GM12878 (cell line): ENCODE measurements around the gene MTIF3. TPM values are rescaled to one million over a fixed set of nuclear protein-coding genes. Genes with fewer than 3 reads are reported as not detected.

Experiments
- ATAC-seq: fragments of 200-7000 bp; cut with Tn5 transposase; 3 replicates; pipeline ENCODE4 v1.9.1; 2020; ENCODE audit warnings: mild to moderate bottlenecking, moderate library complexity
- BruUV-seq: library from RNA; stranded (reverse); fragments of 400-500 nt; replicated peaks from 2 replicates; lab custom pipeline; 2021; lab: Mats Ljungman, UMichigan
- CTCF ChIA-PET: fragments of 300-600 bp; sonication (Branson Sonifier 250); formaldehyde crosslinking; extraction: SDS; loops from one replicate; lab custom pipeline; 2021; ENCODE audit warnings: inconsistent platforms; lab: Yijun Ruan, JAX
- POLR2A ChIA-PET: fragments of 350-600 bp; formaldehyde crosslinking; extraction: SDS; loops from one replicate; lab custom pipeline; 2021; ENCODE audit warnings: inconsistent platforms; lab: Charles Lee
- RAD21 ChIA-PET: fragments of 300-600 bp; sonication (Branson Sonifier 250); formaldehyde crosslinking; loops from one replicate; lab custom pipeline; 2023; ENCODE audit warnings: antibody characterized with exemption; ENCODE audit not compliant: unreplicated experiment; lab: Charles Lee
- SMC1A ChIA-PET: fragments of 300-600 bp; sonication (Branson Sonifier 250); formaldehyde crosslinking; loops from one replicate; lab custom pipeline; 2023; ENCODE audit not compliant: unreplicated experiment, uncharacterized antibody; lab: Charles Lee
- DNase-seq: peaks from one replicate; pipeline ENCODE4 v3.0.0-alpha.2; 2011; ENCODE audit warnings: low read depth, low spot score
- FAIRE-seq: peaks from 3 replicates; lab custom pipeline; 2011; peaks lifted over from hg19 to GRCh38; lab: Jason Lieb, UNC
- H2AFZ ChIP-seq: 2 replicates; pipeline ENCODE4 v1.6.0; 2011; ENCODE audit warnings: low read depth, low read length, control low read depth; ENCODE audit not compliant: control insufficient read depth
- H3K27ac ChIP-seq: 2 replicates; pipeline ENCODE4 v1.5.1; 2011; ENCODE audit warnings: control low read depth; ENCODE audit not compliant: control insufficient read depth, insufficient read depth
- H3K27me3 ChIP-seq, 2 experiments: replicated peaks in 1 of 2; 2 replicates each; pipeline versions ENCODE4 v1.6.0 to v1.6.1; 2011; ENCODE audit warnings: low read length in 1 of 2; ENCODE audit not compliant: control insufficient read depth in 2 of 2, insufficient read depth in 2 of 2
- H3K36me3 ChIP-seq, 2 experiments: 2 replicates each; pipeline ENCODE4 v1.5.1; 2011; ENCODE audit warnings: low read length in 1 of 2; ENCODE audit not compliant: control insufficient read depth in 2 of 2, insufficient read depth in 2 of 2
- H3K4me1 ChIP-seq: 2 replicates; pipeline ENCODE4 v1.6.1; 2011; ENCODE audit warnings: mild to moderate bottlenecking, low read length, moderate library complexity, mixed read lengths; ENCODE audit not compliant: control insufficient read depth, insufficient read depth
- H3K4me2 ChIP-seq: 2 replicates; pipeline ENCODE4 v1.6.0; 2011; ENCODE audit warnings: control low read depth; ENCODE audit not compliant: control insufficient read depth, insufficient read depth
- H3K4me3 ChIP-seq: fragments of 200-600 bp; sonication (generic); 2 replicates; pipeline ENCODE4 v1.5.1; 2016
- H3K79me2 ChIP-seq: 2 replicates; pipeline ENCODE4 v1.6.0; 2011; ENCODE audit warnings: low read length; ENCODE audit not compliant: control insufficient read depth, insufficient read depth
- H3K9ac ChIP-seq: 2 replicates; pipeline ENCODE4 v1.8.0; 2011; ENCODE audit warnings: low read length, control low read depth, mixed read lengths; ENCODE audit not compliant: control insufficient read depth, insufficient read depth
- H3K9me3 ChIP-seq: replicated peaks from 3 replicates; pipeline ENCODE4 v1.5.1; 2011; ENCODE audit warnings: mild to moderate bottlenecking, low read length; ENCODE audit not compliant: control insufficient read depth, insufficient read depth
- H4K20me1 ChIP-seq: 2 replicates; pipeline ENCODE4 v1.6.0; 2011; ENCODE audit not compliant: control insufficient read depth, insufficient read depth
- CBFB ChIP-seq: IDR thresholded peaks from 2 replicates; pipeline ENCODE4 v1.6.1; 2016; ENCODE audit warnings: antibody characterized with exemption, low read depth
- CBX3 ChIP-seq: fragments of 200-600 bp; sonication (generic); IDR thresholded peaks from 2 replicates; pipeline ENCODE4 v1.6.1; 2016; ENCODE audit warnings: low read depth, borderline replicate concordance
- CTCF ChIP-seq, 3 experiments: IDR thresholded peaks in 2 of 3; conservative IDR thresholded peaks in 1 of 3; 2 replicates each; pipeline ENCODE4 v1.5.1; 2011; ENCODE audit warnings: low read depth in 3 of 3, low read length in 3 of 3, mild to moderate bottlenecking in 3 of 3, control low read depth in 2 of 3, moderate library complexity in 2 of 3, inconsistent platforms in 1 of 3, mixed read lengths in 1 of 3; ENCODE audit not compliant: control insufficient read depth in 2 of 3, insufficient read depth in 1 of 3; ENCODE audit errors: extremely low read depth in 1 of 3
- EP300 ChIP-seq, 2 experiments: fragments of 150-350 bp in 1 of 2; IDR thresholded peaks; 2 replicates each; pipeline ENCODE4 v1.6.1; 2011 to 2012; ENCODE audit warnings: low read depth in 2 of 2, low read length in 2 of 2, borderline replicate concordance in 1 of 2, improper control_type of control experiment in 1 of 2, inconsistent platforms in 1 of 2; ENCODE audit not compliant: control insufficient read depth in 1 of 2
- EZH2 ChIP-seq: IDR thresholded peaks from 2 replicates; pipeline ENCODE4 v1.6.1; 2012; ENCODE audit warnings: low read depth, mild to moderate bottlenecking, control low read depth, inconsistent platforms, low read length, borderline replicate concordance; ENCODE audit not compliant: control insufficient read depth
- IKZF1 ChIP-seq: fragments of 450-650 bp; conservative IDR thresholded peaks from 2 replicates; pipeline ENCODE4 v1.6.1; 2017; ENCODE audit warnings: antibody characterized with exemption, mild to moderate bottlenecking
- MEF2A ChIP-seq: IDR thresholded peaks from 2 replicates; pipeline ENCODE4 v1.6.1; 2011; ENCODE audit warnings: low read depth, mild to moderate bottlenecking, low read length, moderate library complexity; ENCODE audit not compliant: insufficient read depth
- NR2C2 ChIP-seq: IDR thresholded peaks from 2 replicates; pipeline ENCODE4 v1.6.1; 2011; ENCODE audit warnings: borderline replicate concordance, low read depth; ENCODE audit not compliant: control insufficient read depth, insufficient read length
- POLR2AphosphoS5 ChIP-seq: IDR thresholded peaks from 2 replicates; pipeline ENCODE4 v1.6.1; 2011; ENCODE audit warnings: mild to moderate bottlenecking, low read length, inconsistent platforms
- RB1 ChIP-seq: fragments of 450-650 bp; formaldehyde crosslinking; IDR thresholded peaks from 2 replicates; pipeline ENCODE4 v1.6.1; 2017; ENCODE audit warnings: mild to moderate bottlenecking, borderline replicate concordance
- TAF1 ChIP-seq: IDR thresholded peaks from 2 replicates; pipeline ENCODE4 v1.6.1; 2011; ENCODE audit warnings: mild to moderate bottlenecking, low read depth, low read length, borderline replicate concordance
- TARDBP ChIP-seq: IDR thresholded peaks from 2 replicates; pipeline ENCODE4 v1.6.1; 2016; ENCODE audit warnings: borderline replicate concordance
- TCF12 ChIP-seq: IDR thresholded peaks from 2 replicates; pipeline ENCODE4 v1.6.1; 2011; ENCODE audit warnings: low read depth, mild to moderate bottlenecking, low read length
- USF1 ChIP-seq: IDR thresholded peaks from 2 replicates; pipeline ENCODE4 v1.6.1; 2011; ENCODE audit warnings: borderline replicate concordance, low read depth, mild to moderate bottlenecking, moderate library complexity, mixed read lengths, low read length; ENCODE audit not compliant: insufficient read depth; ENCODE audit errors: extremely low read length
- ZNF384 ChIP-seq: IDR thresholded peaks from 2 replicates; pipeline ENCODE4 v1.6.1; 2012; ENCODE audit warnings: low read depth, mild to moderate bottlenecking, low read length, improper control_type of control experiment, borderline replicate concordance
- WGBS: methylation state at CpG from one replicate; pipeline ENCODE4 v1.1.6; 2016; ENCODE audit warnings: low lambda C conversion rate; ENCODE audit not compliant: insufficient replicate concordance, insufficient coverage; ENCODE audit errors: missing lambda C conversion rate; 5-methylcytosine and 5-hydroxymethylcytosine counted together
- in situ Hi-C: fragments of 300-500 bp; cut with MboI; formaldehyde crosslinking; loops from 9 replicates; pipeline ENCODE4 v1.14.3; 2018; ENCODE audit warnings: mixed read lengths
- intact Hi-C: fragments of 100-400 bp; cut with micrococcal nuclease; formaldehyde crosslinking; loops from one replicate; pipeline ENCODE4 v1.14.2; 2022; ENCODE audit not compliant: unreplicated experiment
- polyA plus RNA-seq, 11 experiments: library from polyadenylated mRNA; depleted of rRNA in 4 of 11; unstranded in 6 of 11; stranded (reverse) in 5 of 11; fragments of >200 nt; fragmentation: Nextera tagmentation in 4 of 11; fragmentation: Illumina TruSeq in 1 of 11; extraction: Ambion mirVana in 4 of 11; extraction: Trizol in 1 of 11; gene quantifications; 1 replicate in 1 of 11; 2 replicates in 10 of 11; pipeline versions ENCODE4 v1.2.1 to v1.2.3, GENCODE V29; 2011 to 2016; ENCODE audit warnings: inconsistent platforms in 2 of 11, missing spikeins in 2 of 11, low read depth in 1 of 11
- total RNA-seq, 4 experiments: library from RNA; depleted of rRNA in 3 of 4; stranded (reverse); fragments of >200 nt in 3 of 4; fragmentation: Illumina TruSeq in 1 of 4; extraction: Trizol in 1 of 4; gene quantifications; 2 replicates each; pipeline versions ENCODE4 v1.2.1 to v1.2.3, GENCODE V29; 2013 to 2021
- TF ChIP-seq, protein P1 (sequence below): fragments of 450-650 bp; IDR thresholded peaks from 2 replicates; pipeline ENCODE4 v1.6.1; 2017; ENCODE audit warnings: low read depth, mild to moderate bottlenecking, moderate library complexity

Gene MTIF3
- total and polyA plus RNA-seq, 10 of the 15 experiments (the other 5 are each of a cell fraction or from before 2014, with no cell fraction given), result 22.4 to 73.9 (median 49.7) TPM

GRCh38 chr13:27487776-27488175 is 37.4 kb upstream of the MTIF3 start:
- H3K79me2 ChIP-seq, result no peaks in the 10 kb centered on the region
- no peak overlapping the region for H3K4me2 ChIP-seq
- no peak overlapping the region for H3K4me3 ChIP-seq
- DNase-seq (no peak), FAIRE-seq (no peak), ATAC-seq (no peak)
- WGBS, result 17% methylated on average over 5 of the region's 5 CpGs
- no peak overlapping the region for H2AFZ ChIP-seq
- no peaks in the 10 kb centered on the region for H3K36me3 ChIP-seq
- no peaks in the 10 kb centered on the region for H4K20me1 ChIP-seq
- ChIA-PET CTCF (interaction anchor here (0.6 kb wide), 1 partner anchor 105 kb away, joined by 3 read pairs; no protein-coding TSS in a partner anchor), POLR2A (no interaction called here), RAD21 (no interaction called here), SMC1A (interaction anchor here (0.6 to 1.2 kb wide), 2 partner anchors 8 to 108 kb away, joined by 3 read pairs; no protein-coding TSS in a partner anchor)
- no peak overlapping the region for H3K9ac ChIP-seq
- H3K27ac ChIP-seq, result no peak overlapping the region
- in situ Hi-C loops, result no loop called here
- H3K4me1 ChIP-seq, result peaks cover 6% of the 10 kb centered on the region
- TF ChIP-seq USF1, result no peak
- TF ChIP-seq CTCF (IDR thresholded peaks at IDR 0.05 in 2 of 3, conservative IDR thresholded peaks at IDR 0.05 in 1 of 3; ENCODE audit: control insufficient read depth in 2 of 3, extremely low read depth in 1 of 3, insufficient read depth in 1 of 3, low read depth in 3 of 3, low read length in 3 of 3), result no peak
- no peak for TF ChIP-seq RB1
- no peak for TF ChIP-seq TARDBP
- no peak for TF ChIP-seq TAF1
- no peak for TF ChIP-seq CBX3
- TF ChIP-seq POLR2AphosphoS5, result no peak
- no peak for TF ChIP-seq CBFB
- TF ChIP-seq, protein P1, sequence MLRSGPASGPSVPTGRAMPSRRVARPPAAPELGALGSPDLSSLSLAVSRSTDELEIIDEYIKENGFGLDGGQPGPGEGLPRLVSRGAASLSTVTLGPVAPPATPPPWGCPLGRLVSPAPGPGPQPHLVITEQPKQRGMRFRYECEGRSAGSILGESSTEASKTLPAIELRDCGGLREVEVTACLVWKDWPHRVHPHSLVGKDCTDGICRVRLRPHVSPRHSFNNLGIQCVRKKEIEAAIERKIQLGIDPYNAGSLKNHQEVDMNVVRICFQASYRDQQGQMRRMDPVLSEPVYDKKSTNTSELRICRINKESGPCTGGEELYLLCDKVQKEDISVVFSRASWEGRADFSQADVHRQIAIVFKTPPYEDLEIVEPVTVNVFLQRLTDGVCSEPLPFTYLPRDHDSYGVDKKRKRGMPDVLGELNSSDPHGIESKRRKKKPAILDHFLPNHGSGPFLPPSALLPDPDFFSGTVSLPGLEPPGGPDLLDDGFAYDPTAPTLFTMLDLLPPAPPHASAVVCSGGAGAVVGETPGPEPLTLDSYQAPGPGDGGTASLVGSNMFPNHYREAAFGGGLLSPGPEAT, result no peak
- no peak for TF ChIP-seq MEF2A
- TF ChIP-seq EZH2, result no peak
- TF ChIP-seq IKZF1, result no peak
- TF ChIP-seq TCF12, result no peak
- TF ChIP-seq EP300 (IDR thresholded peaks at IDR 0.05; ENCODE audit: borderline replicate concordance in 1 of 2, control insufficient read depth in 1 of 2, low read depth in 2 of 2, low read length in 2 of 2), result no peak
- no peak for TF ChIP-seq ZNF384
- TF ChIP-seq NR2C2, result no peak
- no peaks in the 10 kb centered on the region for H3K27me3 ChIP-seq
- peaks cover 2% of the 10 kb centered on the region; the same call in 2 of the 3 replicates for H3K9me3 ChIP-seq
- no TSS peak for BruUV-seq
- intact Hi-C loops, result no loop called here
